Mucosa of descending colon (tissue), 3 donors: ENCODE results near the gene ICAM3. TPM values are rescaled to one million over a fixed set of nuclear protein-coding genes. Genes with fewer than 3 reads are reported as not detected.

Experiments
- ATAC-seq: fragments of 200-7000 bp; cut with Tn5 transposase; one replicate; pipeline ENCODE4 v1.9.1; 2020; ENCODE audit warnings: mild to moderate bottlenecking, moderate library complexity
- DNase-seq, 3 donors: peaks; one replicate each; pipeline ENCODE4 v3.0.0-alpha.2; 2020
- H3K36me3 ChIP-seq: fragments of 200-600 bp; one replicate; pipeline ENCODE4 v1.8.0; 2021; ENCODE audit warnings: low read depth, mild to moderate bottlenecking
- H3K4me1 ChIP-seq: fragments of 200-600 bp; one replicate; pipeline ENCODE4 v1.8.0; 2021; ENCODE audit warnings: low read depth, mild to moderate bottlenecking
- H3K4me3 ChIP-seq: fragments of 200-600 bp; one replicate; pipeline ENCODE4 v1.8.0; 2021; ENCODE audit warnings: mild to moderate bottlenecking
- H3K9me3 ChIP-seq: fragments of 200-600 bp; one replicate; pipeline ENCODE4 v1.8.0; 2021; ENCODE audit warnings: mild to moderate bottlenecking
- intact Hi-C, 2 donors: fragments of 100-400 bp; cut with DNase I in 1 of 2; cut with micrococcal nuclease in 1 of 2; formaldehyde crosslinking; loops; one replicate each; pipeline versions ENCODE4 v1.11.0 to v1.11.1; 2022; cut with DNase I, micrococcal nuclease
- total RNA-seq, 3 donors: library from RNA; stranded (reverse); fragmentation: NEBNext Ultra II Directional in 2 of 3; extraction: Animal tissue kit (Norgen Biotek cat#: 25700) in 2 of 3; gene quantifications; one replicate each; pipeline versions ENCODE4 v1.2.1 to v1.2.4, GENCODE V29; 2021 to 2023
- TF ChIP-seq, protein P1 (sequence below): fragments of 200-600 bp; IDR thresholded peaks from one replicate; pipeline ENCODE4 v1.8.0; 2022; ENCODE audit warnings: antibody characterized with exemption, mild to moderate bottlenecking
- donor health status: DM: no; HTN: no; CAD: no; lungs with moderate emphysema.
- donor health status: DM: no; HTN: no; CAD: no.
- donor health status: DM: no; HTN: yes; CAD: no.

Gene ICAM3
- total RNA-seq, 3 donors from 2014 or later, result 16.0 to 31.6 (median 28.0) TPM

DNA sequence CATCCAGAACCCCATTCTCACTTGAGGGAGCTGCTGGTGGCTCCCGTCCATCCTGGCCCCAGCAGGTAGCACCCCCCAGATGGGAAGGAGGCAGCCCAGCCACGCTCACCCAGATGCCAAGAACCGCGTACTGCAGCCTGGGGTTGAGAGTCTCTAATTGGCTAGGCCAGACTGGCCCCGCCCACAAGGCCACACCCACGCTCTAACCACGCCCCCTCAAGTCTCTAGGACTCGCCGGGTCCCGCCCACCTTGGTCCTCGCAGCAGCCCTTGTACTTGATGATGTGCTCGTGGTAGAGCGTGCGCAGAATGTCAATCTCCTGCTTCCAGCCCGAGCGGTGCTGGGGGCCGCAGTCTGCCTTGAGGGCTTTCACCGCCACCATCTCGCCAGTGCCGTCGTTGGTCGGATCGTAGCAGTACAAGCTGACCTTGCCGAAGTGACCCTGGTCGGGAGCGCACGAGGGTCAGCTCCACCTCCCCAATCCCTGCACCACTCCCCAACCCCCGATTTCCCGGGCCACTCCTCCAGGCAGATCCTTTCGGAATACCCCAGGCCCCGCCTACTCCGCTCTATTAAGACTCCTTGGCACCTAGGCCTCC is 14.5 kb upstream of the ICAM3 start:
- H3K4me1 ChIP-seq, result no peaks in the 10 kb centered on the region
- ATAC-seq (peak; percentile 42), DNase-seq (no peak)
- H3K9me3 ChIP-seq, result no peaks in the 10 kb centered on the region
- intact Hi-C loops, result no loop called here
- TF ChIP-seq, protein P1, sequence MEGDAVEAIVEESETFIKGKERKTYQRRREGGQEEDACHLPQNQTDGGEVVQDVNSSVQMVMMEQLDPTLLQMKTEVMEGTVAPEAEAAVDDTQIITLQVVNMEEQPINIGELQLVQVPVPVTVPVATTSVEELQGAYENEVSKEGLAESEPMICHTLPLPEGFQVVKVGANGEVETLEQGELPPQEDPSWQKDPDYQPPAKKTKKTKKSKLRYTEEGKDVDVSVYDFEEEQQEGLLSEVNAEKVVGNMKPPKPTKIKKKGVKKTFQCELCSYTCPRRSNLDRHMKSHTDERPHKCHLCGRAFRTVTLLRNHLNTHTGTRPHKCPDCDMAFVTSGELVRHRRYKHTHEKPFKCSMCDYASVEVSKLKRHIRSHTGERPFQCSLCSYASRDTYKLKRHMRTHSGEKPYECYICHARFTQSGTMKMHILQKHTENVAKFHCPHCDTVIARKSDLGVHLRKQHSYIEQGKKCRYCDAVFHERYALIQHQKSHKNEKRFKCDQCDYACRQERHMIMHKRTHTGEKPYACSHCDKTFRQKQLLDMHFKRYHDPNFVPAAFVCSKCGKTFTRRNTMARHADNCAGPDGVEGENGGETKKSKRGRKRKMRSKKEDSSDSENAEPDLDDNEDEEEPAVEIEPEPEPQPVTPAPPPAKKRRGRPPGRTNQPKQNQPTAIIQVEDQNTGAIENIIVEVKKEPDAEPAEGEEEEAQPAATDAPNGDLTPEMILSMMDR, result no peak
- H3K4me3 ChIP-seq, result no peak overlapping the region
- H3K36me3 ChIP-seq, result no peaks in the 10 kb centered on the region

DNA sequence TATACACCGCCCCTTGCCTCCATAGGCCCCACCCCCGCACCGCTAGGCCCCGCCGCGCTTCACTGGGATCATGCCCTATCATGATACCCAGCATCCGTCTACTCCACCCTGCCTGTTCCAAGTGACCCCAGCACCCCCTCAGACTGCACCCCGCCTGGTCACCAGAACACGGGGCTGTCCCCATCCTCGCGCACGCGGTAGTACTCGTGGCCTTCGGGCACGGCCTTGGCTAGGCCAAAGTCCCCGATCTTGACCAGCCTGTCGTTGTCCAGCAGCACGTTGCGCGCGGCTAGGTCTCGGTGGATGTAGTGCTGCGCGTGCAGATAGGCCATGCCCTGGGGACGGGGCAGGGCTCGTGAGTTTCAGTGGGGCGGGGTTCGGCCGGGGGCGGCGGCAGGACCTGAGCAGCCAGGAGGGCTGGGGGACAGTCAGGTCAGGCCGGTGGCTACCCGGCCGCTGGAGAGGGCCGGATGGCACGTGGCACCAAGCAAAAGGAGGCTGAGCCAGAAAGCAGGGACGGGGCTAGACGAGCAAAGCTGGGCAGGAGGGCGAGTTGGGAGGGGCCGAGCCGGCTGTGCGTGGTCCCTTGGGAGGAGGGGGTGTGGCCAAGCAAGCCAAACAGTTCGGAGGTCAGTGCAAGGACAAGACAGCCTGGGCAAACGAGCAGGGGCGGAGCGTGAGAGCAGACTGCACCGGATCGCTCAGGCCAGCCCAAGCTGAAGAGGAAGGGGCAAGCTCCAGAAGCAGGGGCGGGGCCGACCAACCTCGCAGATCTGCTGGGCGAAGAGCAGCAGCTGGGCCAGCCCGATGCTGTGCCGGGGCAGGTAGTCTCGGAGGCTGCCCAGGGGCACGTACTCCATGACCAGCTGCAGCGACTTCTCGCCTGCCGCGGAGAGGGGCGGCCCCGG is 13.6 kb upstream of the ICAM3 start:
- H3K36me3 ChIP-seq, result no peaks in the 10 kb centered on the region
- no peaks in the 10 kb centered on the region for H3K4me1 ChIP-seq
- TF ChIP-seq, protein P1, result no peak
- no peaks in the 10 kb centered on the region for H3K9me3 ChIP-seq
- intact Hi-C loops, result no loop called here
- no peak overlapping the region for H3K4me3 ChIP-seq
- ATAC-seq, result peak; percentile 32
- DNase-seq, result peak in 2 of 3 donors; percentile 38 to 65

DNA sequence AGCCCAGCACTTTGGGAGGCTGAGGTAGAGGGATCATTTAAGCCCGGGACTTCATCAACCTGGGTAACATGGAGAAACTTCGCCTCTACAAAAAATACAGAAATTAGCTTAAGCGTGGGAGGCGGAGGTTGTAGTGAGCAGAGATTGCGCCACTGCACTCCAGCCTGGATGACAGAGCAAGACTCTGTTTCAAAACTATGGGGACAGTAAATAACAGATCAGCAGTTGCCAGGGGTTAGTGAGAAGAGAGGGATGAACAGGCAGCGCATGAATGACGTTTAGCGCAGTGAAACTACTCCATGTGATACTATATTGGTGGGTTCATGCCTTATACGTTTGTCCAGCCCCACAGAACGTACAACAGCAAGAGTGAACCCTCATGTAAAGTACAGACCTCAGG is 7.1 kb upstream of the ICAM3 start:
- Histone ChIP-seq H3K36me3 (no peaks in the 10 kb centered on the region), H3K4me3 (no peak overlapping the region), H3K9me3 (no peaks in the 10 kb centered on the region), H3K4me1 (no peaks in the 10 kb centered on the region)
- TF ChIP-seq, protein P1, result no peak
- intact Hi-C loops, result no loop called here
- ATAC-seq (peak; percentile 32), DNase-seq (no peak)

DNA sequence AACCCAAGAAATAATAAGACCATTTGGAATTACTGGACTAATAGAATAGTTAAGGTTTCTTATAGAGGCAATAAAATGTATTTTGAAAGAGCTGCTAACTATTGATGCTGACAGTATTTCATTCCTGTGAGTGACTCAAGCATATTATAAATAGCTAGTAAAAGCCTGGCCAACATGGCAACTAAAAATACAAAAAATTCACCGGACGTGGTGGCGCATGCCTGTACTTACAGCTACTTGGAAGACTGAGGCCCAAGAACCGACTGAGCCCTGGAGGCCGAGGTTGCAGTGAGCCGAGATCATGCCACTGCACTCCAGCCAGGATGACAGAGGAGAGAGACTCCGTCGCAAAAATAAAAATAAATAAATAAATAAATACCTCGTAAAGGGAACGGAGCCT is 5.4 kb upstream of the ICAM3 start:
- Histone ChIP-seq H3K36me3 (no peaks in the 10 kb centered on the region), H3K9me3 (no peaks in the 10 kb centered on the region), H3K4me1 (no peaks in the 10 kb centered on the region), H3K4me3 (no peak overlapping the region)
- DNase-seq (no peak), ATAC-seq (no peak)
- intact Hi-C loops, result no loop called here
- TF ChIP-seq, protein P1, result no peak

DNA sequence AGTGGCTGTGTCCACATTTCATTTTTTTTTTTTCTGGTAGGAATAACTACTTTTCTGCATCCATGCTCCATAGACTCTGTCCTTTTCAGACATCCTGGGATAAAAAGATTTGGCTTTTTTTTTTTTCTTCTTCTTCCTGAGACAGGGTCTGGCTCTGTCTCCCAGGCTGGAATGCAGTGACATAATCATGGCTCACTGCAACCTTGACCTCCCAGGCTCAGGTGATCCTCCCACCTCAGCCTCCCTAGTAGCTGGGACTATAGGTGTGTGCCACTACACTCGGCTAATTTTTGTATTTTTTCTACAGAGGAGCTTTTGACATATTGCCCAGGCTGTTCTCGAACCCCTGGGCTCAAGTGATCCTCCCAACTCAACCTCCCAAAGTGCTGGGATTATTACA is 4.1 kb upstream of the ICAM3 start:
- TF ChIP-seq, protein P1, result no peak
- Histone ChIP-seq H3K4me3 (no peak overlapping the region), H3K9me3 (no peaks in the 10 kb centered on the region), H3K4me1 (no peaks in the 10 kb centered on the region), H3K36me3 (no peaks in the 10 kb centered on the region)
- intact Hi-C loops, result no loop called here
- DNase-seq (no peak), ATAC-seq (no peak)
